Lower leg skin (tissue), 3 donors: ENCODE data around the gene FTO.

ENCODE experiments used
- POLR2A ChIP-seq, 2 donors: fragments of 450-650 bp; IDR thresholded peaks; one replicate each; pipeline ENCODE4 v1.6.1; 2016 to 2017; ENCODE audit warnings: antibody characterized with exemption in 2 of 2, mild to moderate bottlenecking in 1 of 2, moderate library complexity in 1 of 2
- TF ChIP-seq, protein P1 (sequence below), 3 donors: fragments of 450-650 bp; IDR thresholded peaks; one replicate each; pipeline ENCODE4 v1.5.1; 2016; ENCODE audit warnings: antibody characterized with exemption in 3 of 3, mild to moderate bottlenecking in 3 of 3, moderate library complexity in 2 of 3

DNA sequence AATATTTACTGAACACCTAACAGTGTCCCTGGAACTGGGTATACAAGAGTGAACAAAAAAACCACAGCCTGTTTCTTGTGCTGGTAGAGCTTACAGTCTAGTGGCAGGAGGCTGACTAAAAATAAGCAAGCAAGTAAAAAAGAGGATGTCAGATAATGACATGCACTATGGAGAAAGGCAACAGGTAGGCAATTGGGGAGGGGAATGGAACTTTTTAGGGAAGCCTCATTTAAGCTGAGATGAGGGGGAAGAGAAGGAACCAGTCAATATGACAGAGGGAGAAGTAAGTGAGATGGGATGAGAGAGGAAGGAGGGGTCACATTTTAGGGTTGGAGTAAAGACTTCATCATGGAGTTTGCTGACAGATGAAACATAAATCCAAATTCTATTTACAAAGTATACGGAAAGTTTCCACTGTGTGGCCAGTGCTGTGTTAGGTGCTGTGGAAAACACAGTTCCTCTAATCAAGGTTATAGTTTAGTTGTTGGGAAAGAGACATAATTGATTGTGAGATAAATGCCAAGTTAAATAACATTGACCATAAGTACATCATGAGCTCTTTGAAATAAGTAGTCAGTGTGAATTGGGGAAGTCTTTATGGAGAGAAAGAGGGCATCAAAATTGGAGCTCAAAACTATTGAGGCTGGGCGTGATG lies 251.4 kb downstream of the FTO start:
- TF ChIP-seq, protein P1, sequence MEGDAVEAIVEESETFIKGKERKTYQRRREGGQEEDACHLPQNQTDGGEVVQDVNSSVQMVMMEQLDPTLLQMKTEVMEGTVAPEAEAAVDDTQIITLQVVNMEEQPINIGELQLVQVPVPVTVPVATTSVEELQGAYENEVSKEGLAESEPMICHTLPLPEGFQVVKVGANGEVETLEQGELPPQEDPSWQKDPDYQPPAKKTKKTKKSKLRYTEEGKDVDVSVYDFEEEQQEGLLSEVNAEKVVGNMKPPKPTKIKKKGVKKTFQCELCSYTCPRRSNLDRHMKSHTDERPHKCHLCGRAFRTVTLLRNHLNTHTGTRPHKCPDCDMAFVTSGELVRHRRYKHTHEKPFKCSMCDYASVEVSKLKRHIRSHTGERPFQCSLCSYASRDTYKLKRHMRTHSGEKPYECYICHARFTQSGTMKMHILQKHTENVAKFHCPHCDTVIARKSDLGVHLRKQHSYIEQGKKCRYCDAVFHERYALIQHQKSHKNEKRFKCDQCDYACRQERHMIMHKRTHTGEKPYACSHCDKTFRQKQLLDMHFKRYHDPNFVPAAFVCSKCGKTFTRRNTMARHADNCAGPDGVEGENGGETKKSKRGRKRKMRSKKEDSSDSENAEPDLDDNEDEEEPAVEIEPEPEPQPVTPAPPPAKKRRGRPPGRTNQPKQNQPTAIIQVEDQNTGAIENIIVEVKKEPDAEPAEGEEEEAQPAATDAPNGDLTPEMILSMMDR (IDR thresholded peaks at IDR 0.05) = no peak
- TF ChIP-seq POLR2A (IDR thresholded peaks at IDR 0.05) = no peak
